Osteoblast (primary cell): Measurements from ENCODE around the gene XYLT1. TPM values are rescaled to one million over a fixed set of nuclear protein-coding genes. Genes with fewer than 3 reads are reported as not detected.
A peak's percentile ranks its signal among the peaks of the same experiment; 100 is the strongest.

ENCODE experiments used
- DNase-seq: peaks from one replicate; pipeline ENCODE4 v3.0.0; 2011; ENCODE audit warnings: low spot score, mixed read lengths; ENCODE audit not compliant: insufficient read length; ENCODE audit errors: missing footprints
- H2AFZ ChIP-seq: 2 replicates; pipeline ENCODE4 v1.6.0; 2011; ENCODE audit warnings: mild to moderate bottlenecking, low read length
- H3K27ac ChIP-seq: 2 replicates; pipeline ENCODE4 v1.5.1; 2011; ENCODE audit warnings: mild to moderate bottlenecking, low read depth, low read length, moderate library complexity
- H3K27me3 ChIP-seq: 2 replicates; pipeline ENCODE4 v1.6.0; 2012; ENCODE audit warnings: mild to moderate bottlenecking, control low read depth, inconsistent platforms, low read length, moderate library complexity; ENCODE audit not compliant: insufficient read depth
- H3K36me3 ChIP-seq: 2 replicates; pipeline ENCODE4 v1.5.1; 2011; ENCODE audit warnings: mild to moderate bottlenecking, low read length, control low read depth, moderate library complexity; ENCODE audit not compliant: insufficient read depth
- H3K4me1 ChIP-seq: 2 replicates; pipeline ENCODE4 v1.5.1; 2011; ENCODE audit warnings: mild to moderate bottlenecking, low read length, control low read depth, moderate library complexity; ENCODE audit not compliant: insufficient read depth
- H3K4me2 ChIP-seq: 2 replicates; pipeline ENCODE4 v1.6.0; 2011; ENCODE audit warnings: mild to moderate bottlenecking, low read length; ENCODE audit not compliant: insufficient read depth
- H3K4me3 ChIP-seq: fragments of 200-600 bp; sonication (generic); 3 replicates; pipeline ENCODE4 v1.5.1; 2012; ENCODE audit warnings: mild to moderate bottlenecking, low read length, inconsistent platforms; ENCODE audit not compliant: insufficient read depth
- H3K79me2 ChIP-seq: 2 replicates; pipeline ENCODE4 v1.6.0; 2012; ENCODE audit warnings: mild to moderate bottlenecking, low read length, control low read depth, inconsistent platforms; ENCODE audit not compliant: insufficient read depth
- H3K9me3 ChIP-seq: 2 replicates; pipeline ENCODE4 v1.5.1; 2011; ENCODE audit warnings: low read depth, low read length, control low read depth
- H4K20me1 ChIP-seq: 2 replicates; pipeline ENCODE4 v1.6.0; 2012; ENCODE audit warnings: mild to moderate bottlenecking, low read length, control low read depth; ENCODE audit not compliant: insufficient read depth
- CTCF ChIP-seq: IDR thresholded peaks from 2 replicates; pipeline ENCODE4 v1.5.1; 2011; ENCODE audit warnings: mild to moderate bottlenecking, low read depth, low read length, moderate library complexity; ENCODE audit errors: extremely low read depth
- total RNA-seq: library from RNA; depleted of rRNA; stranded (reverse); fragments of >200 nt; gene quantifications from 2 replicates; pipeline ENCODE4 v1.2.3, GENCODE V29; 2012

Gene XYLT1
- total RNA-seq, 1 donor: 43.4 TPM

- H3K36me3 ChIP-seq: no peaks in the 10 kb centered on the region
- H3K4me1 ChIP-seq: peaks cover 39% of the 10 kb centered on the region
- TF ChIP-seq CTCF: no peak
- no peak for DNase-seq
- no peaks in the 10 kb centered on the region for H3K9me3 ChIP-seq
- H3K27me3 ChIP-seq: no peaks in the 10 kb centered on the region
- H3K4me2 ChIP-seq: no peak overlapping the region
- peaks cover 19% of the 10 kb centered on the region for H3K79me2 ChIP-seq
- no peak overlapping the region for H3K4me3 ChIP-seq
- peaks cover 46% of the 10 kb centered on the region for H4K20me1 ChIP-seq
- no peak overlapping the region for H2AFZ ChIP-seq
- no peak overlapping the region for H3K27ac ChIP-seq
Measured at GRCh38 chr16:17368951-17369350, 101.8 kb downstream of the XYLT1 start.

GRCh38 chr16:17368446-17368845 is 102.3 kb downstream of the XYLT1 start:
- Histone ChIP-seq H3K9me3 (no peaks in the 10 kb centered on the region), H3K36me3 (no peaks in the 10 kb centered on the region), H3K27ac (peak overlapping the region; percentile 24), H4K20me1 (peaks cover 45% of the 10 kb centered on the region), H3K79me2 (peaks cover 16% of the 10 kb centered on the region), H3K4me3 (no peak overlapping the region), H3K4me1 (peaks cover 42% of the 10 kb centered on the region), H2AFZ (no peak overlapping the region), H3K27me3 (no peaks in the 10 kb centered on the region), H3K4me2 (peak overlapping the region; percentile 53)
- no peak for TF ChIP-seq CTCF
- no peak for DNase-seq

- H3K36me3 ChIP-seq: no peaks in the 10 kb centered on the region
- H3K27ac ChIP-seq: peak overlapping the region; percentile 24
- peaks cover 42% of the 10 kb centered on the region for H4K20me1 ChIP-seq
- H3K27me3 ChIP-seq: no peaks in the 10 kb centered on the region
- no peak overlapping the region for H2AFZ ChIP-seq
- DNase-seq: no peak
- no peak overlapping the region for H3K4me3 ChIP-seq
- TF ChIP-seq CTCF: no peak
- no peaks in the 10 kb centered on the region for H3K9me3 ChIP-seq
- H3K79me2 ChIP-seq: peaks cover 21% of the 10 kb centered on the region
- H3K4me2 ChIP-seq: peak overlapping the region; percentile 53
- peaks cover 42% of the 10 kb centered on the region for H3K4me1 ChIP-seq
Measured at GRCh38 chr16:17367923-17368322, 102.8 kb downstream of the XYLT1 start.

- H3K4me1 ChIP-seq: peaks cover 42% of the 10 kb centered on the region
Measured at GRCh38 chr16:17367036-17367435, 103.7 kb downstream of the XYLT1 start.

More at GRCh38 chr16:17367036-17367435, 103.7 kb downstream of the XYLT1 start:
- H3K36me3 ChIP-seq: no peaks in the 10 kb centered on the region
- peaks cover 33% of the 10 kb centered on the region for H4K20me1 ChIP-seq
- peaks cover 26% of the 10 kb centered on the region for H3K79me2 ChIP-seq
- no peak overlapping the region for H3K27ac ChIP-seq
- DNase-seq: no peak
- no peak overlapping the region for H3K4me3 ChIP-seq
- no peak for TF ChIP-seq CTCF
- H2AFZ ChIP-seq: no peak overlapping the region
- no peaks in the 10 kb centered on the region for H3K27me3 ChIP-seq
- no peak overlapping the region for H3K4me2 ChIP-seq
- H3K9me3 ChIP-seq: no peaks in the 10 kb centered on the region
